Measurements from ENCODE around the gene TANGO2. TPM values are rescaled to one million over a fixed set of nuclear protein-coding genes. Genes with fewer than 3 reads are reported as not detected.

Gene TANGO2
- 10 to 100 TPM; 40.7 to 41.2 TPM for total RNA-seq

- Mint-ChIP-seq H3K27me3 (peaks cover 22% of the 10 kb centered on the region), H3K4me1 (peaks cover 18% of the 10 kb centered on the region), H3K9me3 (no peaks in the 10 kb centered on the region), H3K36me3 (peaks cover 1% of the 10 kb centered on the region), H3K4me3 (peak within 1 kb of the TSS; percentile 92), H3K27ac (peak within 1 kb of the TSS; percentile 95)
- DNase-seq: peak; percentile 99
- ATAC-seq (ENCODE audit: low read depth): peak; percentile 90
- POLR2A ChIA-PET: interaction anchor here (0.5 to 2.4 kb wide), 13 partner anchors 9 to 109 kb away, joined by 3 to 10 read pairs (median 4); partner anchors contain the start of genes RANBP1 and TRMT2A
Observed at GRCh38 chr22:20020533-20021195, at the start of gene TANGO2. Gene TANGO2 (plus strand): TSS chr22:20021110. CDS start chr22:20036799, 15,689 bp downstream.

DNA sequence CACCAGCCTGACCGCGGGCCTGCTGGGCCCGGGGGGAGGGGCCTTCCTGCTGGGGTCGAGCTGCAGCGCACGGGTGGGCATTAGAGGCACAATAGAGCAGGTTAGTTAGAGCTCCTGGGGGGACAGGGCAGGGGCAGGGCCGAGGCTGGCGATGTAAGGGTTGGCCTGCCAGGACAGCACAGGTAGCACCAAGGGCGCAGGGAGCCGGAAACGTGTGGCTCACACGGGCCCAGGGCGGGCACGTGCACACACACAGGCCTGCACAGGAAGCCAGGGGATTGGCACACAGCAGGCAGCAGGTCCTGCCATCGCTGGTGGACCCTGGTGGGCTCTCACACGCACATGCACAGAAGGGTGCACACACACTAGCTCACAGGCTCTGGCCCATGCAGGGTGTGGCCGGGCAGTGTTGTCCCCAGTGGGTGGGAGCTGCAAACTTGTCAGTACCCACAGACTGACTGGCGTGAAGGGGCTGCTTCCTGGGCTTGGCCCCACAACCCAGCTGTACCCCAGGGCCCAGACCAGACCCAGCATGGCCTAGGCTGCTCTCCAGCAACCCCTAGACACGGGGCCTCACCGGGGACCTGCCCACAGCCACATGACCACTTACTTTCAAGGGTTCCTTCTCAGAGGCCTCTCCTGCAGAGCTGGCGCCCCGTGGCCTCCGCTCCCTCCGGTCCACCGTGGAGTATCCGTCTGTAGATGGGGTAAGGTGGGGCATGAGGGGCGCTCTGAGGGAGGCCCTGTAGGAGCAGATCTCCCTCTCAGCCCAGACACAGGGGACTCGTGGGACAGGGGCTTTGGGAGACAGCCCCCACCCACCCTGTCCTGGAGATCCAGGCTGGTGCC, 49.4 kb upstream of the TANGO2 start:
- ATAC-seq (ENCODE audit: low read depth) (no peak), DNase-seq (no peak)
- H3K4me1 Mint-ChIP-seq: peaks cover 7% of the 10 kb centered on the region
- no peak overlapping the region for H3K27ac Mint-ChIP-seq
- H3K9me3 Mint-ChIP-seq: no peaks in the 10 kb centered on the region
- POLR2A ChIA-PET: interaction anchor here (0.6 to 2.9 kb wide), 3 partner anchors 41 to 158 kb away, joined by 3 to 8 read pairs (median 3); no protein-coding TSS in a partner anchor
- H3K4me3 Mint-ChIP-seq: no peak overlapping the region
- H3K27me3 Mint-ChIP-seq: no peaks in the 10 kb centered on the region
- H3K36me3 Mint-ChIP-seq: peaks cover 2% of the 10 kb centered on the region

GRCh38 chr22:19972251-19972650, 48.7 kb upstream of the TANGO2 start:
- ATAC-seq (ENCODE audit: low read depth) (no peak), DNase-seq (no peak)
- POLR2A ChIA-PET: interaction anchor here (2.9 kb wide), 1 partner anchor 41 kb away, joined by 8 read pairs; no protein-coding TSS in a partner anchor
- H3K27ac Mint-ChIP-seq: no peak overlapping the region
- H3K36me3 Mint-ChIP-seq: peaks cover 2% of the 10 kb centered on the region
- peaks cover 7% of the 10 kb centered on the region for H3K4me1 Mint-ChIP-seq
- no peaks in the 10 kb centered on the region for H3K9me3 Mint-ChIP-seq
- no peaks in the 10 kb centered on the region for H3K27me3 Mint-ChIP-seq
- no peak overlapping the region for H3K4me3 Mint-ChIP-seq

DNA sequence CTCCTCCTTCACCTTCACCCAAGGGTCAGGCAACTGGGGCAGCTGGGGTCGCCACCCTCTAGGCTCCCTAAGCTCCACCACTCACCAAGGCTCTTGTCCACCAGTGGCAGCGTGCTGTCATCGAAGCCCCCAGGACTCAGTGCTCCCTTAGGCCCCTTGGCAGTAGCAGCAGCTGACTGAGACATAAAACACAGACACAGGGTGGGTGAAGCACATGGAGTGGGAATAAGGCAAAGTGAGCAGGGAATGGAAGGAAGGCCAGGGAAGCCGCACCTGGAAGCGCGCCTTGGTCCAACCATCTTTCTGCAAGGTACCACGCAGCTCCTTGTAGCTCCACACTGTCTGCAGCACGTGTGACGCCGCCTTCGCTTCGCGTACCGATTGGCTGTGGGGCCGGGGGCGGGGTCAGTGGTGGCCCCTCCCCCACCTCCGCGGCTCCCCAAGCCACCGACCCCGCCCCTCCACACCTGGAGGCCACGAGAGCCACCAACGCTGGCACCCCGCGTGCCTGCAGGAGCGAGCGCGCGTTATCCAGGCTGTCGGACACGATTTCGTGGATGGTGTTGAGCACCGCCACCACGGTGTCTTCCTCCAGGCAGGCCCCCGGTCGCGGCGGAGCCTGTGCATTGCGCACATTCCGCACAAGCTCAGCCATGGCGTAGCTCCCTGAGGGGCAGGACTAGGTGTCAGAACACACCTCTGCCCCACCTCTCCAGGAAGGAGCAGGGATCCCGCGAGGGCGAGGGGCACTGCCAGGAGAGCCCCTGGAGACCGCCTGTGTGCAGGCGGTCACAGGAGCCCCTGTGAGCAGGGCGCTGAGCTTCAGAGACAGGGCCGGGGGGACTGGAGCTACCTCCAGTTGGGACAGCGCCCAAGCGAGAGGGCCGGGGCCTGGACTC, 48.0 kb upstream of the TANGO2 start:
- POLR2A ChIA-PET: interaction anchor here (2.9 kb wide), 1 partner anchor 40 kb away, joined by 8 read pairs; no protein-coding TSS in a partner anchor
- no peak for ATAC-seq (ENCODE audit: low read depth)
- no peak for DNase-seq
- Mint-ChIP-seq H3K27ac (no peak overlapping the region), H3K4me3 (no peak overlapping the region), H3K27me3 (no peaks in the 10 kb centered on the region), H3K9me3 (no peaks in the 10 kb centered on the region), H3K4me1 (peaks cover 7% of the 10 kb centered on the region), H3K36me3 (no peaks in the 10 kb centered on the region)

DNA sequence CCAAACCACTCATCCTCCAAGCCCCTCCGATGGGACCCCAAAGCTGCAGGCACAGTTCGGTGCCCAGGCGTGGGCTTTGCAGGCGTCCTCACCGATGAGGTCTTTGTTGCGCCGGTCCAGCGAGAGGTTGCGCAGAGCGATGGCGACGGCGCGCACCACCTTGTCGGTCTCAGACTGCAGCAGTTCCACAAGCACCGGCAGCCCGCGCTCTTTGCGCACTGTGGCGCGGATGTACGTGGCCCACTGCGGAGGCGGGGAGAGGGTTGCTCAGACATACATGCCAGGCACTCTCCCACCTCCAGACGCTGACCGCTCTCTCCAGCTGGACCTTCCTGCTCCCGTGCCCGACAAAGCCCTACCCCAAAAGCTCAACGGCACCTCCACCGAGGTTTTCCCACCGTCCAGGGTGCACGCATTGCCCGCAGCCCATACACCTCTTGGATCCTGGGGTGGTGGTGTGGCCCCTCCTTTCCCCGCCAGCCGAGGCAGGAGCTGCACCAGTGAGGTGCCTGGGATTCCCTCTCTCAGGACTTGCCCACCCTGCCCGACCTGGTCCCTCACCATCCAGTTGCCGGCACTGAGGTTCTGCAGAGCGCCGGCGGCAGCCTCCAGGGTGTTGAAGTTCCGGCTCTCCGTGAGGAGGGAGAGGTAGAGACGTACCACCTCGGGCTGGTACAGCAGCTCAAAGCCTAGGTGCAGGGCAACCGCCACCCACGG, 47.2 kb upstream of the TANGO2 start:
- Mint-ChIP-seq H3K27me3 (no peaks in the 10 kb centered on the region), H3K4me3 (no peak overlapping the region), H3K27ac (no peak overlapping the region), H3K36me3 (no peaks in the 10 kb centered on the region), H3K9me3 (no peaks in the 10 kb centered on the region), H3K4me1 (peaks cover 7% of the 10 kb centered on the region)
- POLR2A ChIA-PET: interaction anchor here (0.7 kb wide), 1 partner anchor 39 kb away, joined by 3 read pairs; no protein-coding TSS in a partner anchor
- no peak for ATAC-seq (ENCODE audit: low read depth)
- no peak for DNase-seq

DNA sequence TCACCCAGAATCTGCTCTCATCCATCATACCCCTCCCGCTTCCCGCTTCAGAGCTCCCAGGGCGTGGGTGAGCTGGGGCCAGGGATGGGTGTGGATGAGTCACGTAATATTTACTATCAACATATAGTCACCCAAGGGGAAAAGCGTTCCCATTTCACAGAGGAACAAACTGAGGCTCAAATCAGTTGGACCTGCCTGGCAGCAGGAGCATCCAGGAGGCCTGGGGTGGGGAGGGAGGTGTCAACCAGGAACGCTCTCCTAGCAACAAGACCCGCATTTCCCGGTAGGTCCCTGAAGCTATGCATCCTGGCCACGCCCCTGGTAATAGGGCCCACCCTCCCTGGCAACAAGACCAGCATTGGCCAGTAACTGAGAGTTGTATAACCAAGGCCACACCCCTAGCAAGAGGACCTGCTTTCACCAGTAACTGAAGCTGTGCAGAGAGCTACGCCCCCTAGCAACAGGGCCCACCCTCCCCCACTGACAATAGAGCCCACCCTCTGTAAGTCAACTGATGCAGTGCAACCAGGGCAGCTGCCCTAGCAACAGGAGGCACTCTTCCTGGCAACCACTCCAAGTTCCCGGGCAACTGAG, 46.5 kb upstream of the TANGO2 start:
- no peak overlapping the region for H3K4me3 Mint-ChIP-seq
- peaks cover 7% of the 10 kb centered on the region for H3K4me1 Mint-ChIP-seq
- H3K9me3 Mint-ChIP-seq: no peaks in the 10 kb centered on the region
- ATAC-seq (ENCODE audit: low read depth) (peak; percentile 30), DNase-seq (no peak)
- no peaks in the 10 kb centered on the region for H3K27me3 Mint-ChIP-seq
- POLR2A ChIA-PET: interaction anchor here (0.7 kb wide), 1 partner anchor 38 kb away, joined by 3 read pairs; no protein-coding TSS in a partner anchor
- H3K27ac Mint-ChIP-seq: no peak overlapping the region
- H3K36me3 Mint-ChIP-seq: no peaks in the 10 kb centered on the region

- no peak for DNase-seq
- H3K27ac Mint-ChIP-seq: peak overlapping the region; percentile 68
Observed at GRCh38 chr22:19974935-19975706, 45.8 kb upstream of the TANGO2 start.

DNA sequence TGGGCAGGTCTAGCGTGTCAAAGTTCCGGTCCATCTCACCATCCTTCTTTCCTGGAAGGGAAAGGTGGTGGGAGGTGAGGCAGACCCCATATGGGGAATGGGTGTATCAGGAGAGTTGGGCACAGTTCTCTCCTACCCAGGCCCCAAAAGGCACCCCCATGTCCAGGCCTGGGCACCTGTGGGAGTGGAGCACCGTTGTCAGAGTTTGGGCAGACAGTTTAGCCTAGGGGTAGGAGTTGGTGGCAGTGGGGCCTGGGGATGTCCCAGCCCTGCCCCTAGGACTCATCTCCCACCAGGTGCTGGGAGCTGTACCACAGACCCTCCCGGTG, 45.2 kb upstream of the TANGO2 start:
- no peak overlapping the region for H3K27ac Mint-ChIP-seq
- no peaks in the 10 kb centered on the region for H3K27me3 Mint-ChIP-seq

More at GRCh38 chr22:19974935-19975706, 45.8 kb upstream of the TANGO2 start:
- POLR2A ChIA-PET: interaction anchor here (0.7 kb wide), 1 partner anchor 37 kb away, joined by 3 read pairs; no protein-coding TSS in a partner anchor
- no peak overlapping the region for H3K4me3 Mint-ChIP-seq
- peaks cover 7% of the 10 kb centered on the region for H3K4me1 Mint-ChIP-seq
- H3K36me3 Mint-ChIP-seq: no peaks in the 10 kb centered on the region
- H3K27me3 Mint-ChIP-seq: no peaks in the 10 kb centered on the region
- no peak for ATAC-seq (ENCODE audit: low read depth)
- H3K9me3 Mint-ChIP-seq: no peaks in the 10 kb centered on the region

DNA sequence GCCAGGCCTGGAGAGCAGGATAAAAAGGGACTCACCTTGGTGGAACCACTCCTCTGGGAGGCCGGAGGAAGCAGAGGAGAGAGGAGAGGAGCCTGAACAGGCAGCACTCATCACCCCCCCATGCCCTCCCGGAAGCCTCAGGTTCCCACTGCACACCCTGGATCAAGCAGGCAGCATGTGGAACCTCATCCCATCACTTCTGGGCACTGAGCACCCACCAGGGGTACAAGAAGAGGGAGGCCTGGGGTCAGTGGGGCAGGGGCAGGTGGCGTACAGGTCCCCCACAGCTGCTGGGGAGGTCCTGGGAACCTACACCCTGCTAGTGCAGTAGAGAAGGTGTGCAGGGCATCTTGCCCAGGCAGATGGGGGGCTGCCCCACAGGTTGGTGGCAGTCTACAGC, 44.2 kb upstream of the TANGO2 start:
- H3K4me3 Mint-ChIP-seq: no peak overlapping the region
- peaks cover 5% of the 10 kb centered on the region for H3K4me1 Mint-ChIP-seq
- POLR2A ChIA-PET: no interaction called here
- H3K9me3 Mint-ChIP-seq: no peaks in the 10 kb centered on the region
- H3K27me3 Mint-ChIP-seq: no peaks in the 10 kb centered on the region
- DNase-seq (no peak), ATAC-seq (ENCODE audit: low read depth) (no peak)
- H3K27ac Mint-ChIP-seq: no peak overlapping the region
- no peaks in the 10 kb centered on the region for H3K36me3 Mint-ChIP-seq

More for the DNA sequence above, 45.2 kb upstream of the TANGO2 start:
- POLR2A ChIA-PET: no interaction called here
- peaks cover 7% of the 10 kb centered on the region for H3K4me1 Mint-ChIP-seq
- H3K9me3 Mint-ChIP-seq: no peaks in the 10 kb centered on the region
- ATAC-seq (ENCODE audit: low read depth) (no peak), DNase-seq (no peak)
- H3K36me3 Mint-ChIP-seq: no peaks in the 10 kb centered on the region
- H3K4me3 Mint-ChIP-seq: no peak overlapping the region

DNA sequence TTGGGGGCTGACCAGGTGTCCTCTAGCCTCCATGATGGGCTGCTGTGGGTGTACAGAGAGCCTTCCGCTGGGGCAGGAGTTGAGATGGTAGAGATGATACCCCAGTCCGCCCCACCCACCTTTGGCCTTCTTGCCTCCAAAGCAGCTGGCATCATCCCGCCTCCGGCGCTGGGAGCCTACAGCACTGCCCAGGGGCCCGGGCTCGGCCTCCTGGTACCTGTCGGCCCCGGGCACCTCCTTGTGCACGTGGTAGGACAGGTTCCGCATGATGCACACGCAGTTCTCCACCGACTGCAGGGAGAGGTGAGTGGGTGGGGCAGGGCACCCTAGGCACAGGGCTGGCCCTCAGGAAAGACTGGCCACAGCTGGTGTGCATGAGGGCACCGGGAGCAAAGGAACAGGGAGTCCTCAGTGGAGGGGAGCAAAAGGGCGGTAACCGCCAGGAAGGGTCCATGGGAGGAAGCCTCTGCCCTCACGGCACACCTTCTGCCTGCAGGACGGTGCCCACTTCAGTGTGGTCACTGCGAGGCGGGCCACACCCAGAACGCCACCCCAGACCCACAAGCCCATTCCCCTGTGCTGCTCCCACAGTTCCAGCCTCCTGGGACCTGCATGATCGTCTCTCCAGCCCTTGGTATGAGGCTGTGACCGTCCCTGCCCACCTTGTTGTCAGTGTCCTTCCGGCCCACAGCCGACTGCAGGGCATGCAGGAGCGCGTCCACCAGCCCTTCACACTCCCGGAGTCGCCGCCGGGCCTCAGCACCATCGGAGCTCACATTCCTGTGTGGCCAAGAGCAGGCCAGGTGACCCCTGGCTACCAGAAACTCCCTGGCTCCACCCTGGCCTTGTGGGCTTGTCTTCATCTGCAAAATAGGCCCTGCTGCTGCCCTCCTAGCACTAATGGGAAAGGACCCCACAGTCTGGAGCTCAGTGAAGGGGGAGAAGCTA, 43.3 kb upstream of the TANGO2 start:
- Mint-ChIP-seq H3K4me3 (no peak overlapping the region), H3K27me3 (no peaks in the 10 kb centered on the region), H3K27ac (no peak overlapping the region), H3K9me3 (no peaks in the 10 kb centered on the region), H3K4me1 (peaks cover 5% of the 10 kb centered on the region), H3K36me3 (no peaks in the 10 kb centered on the region)
- ATAC-seq (ENCODE audit: low read depth): no peak
- POLR2A ChIA-PET: interaction anchor here (0.7 kb wide), 1 partner anchor 1826 kb away, joined by 3 read pairs; no protein-coding TSS in a partner anchor
- no peak for DNase-seq

GRCh38 chr22:19978748-19979147, 42.2 kb upstream of the TANGO2 start:
- Mint-ChIP-seq H3K9me3 (no peaks in the 10 kb centered on the region), H3K4me1 (peaks cover 5% of the 10 kb centered on the region), H3K27ac (no peak overlapping the region), H3K27me3 (no peaks in the 10 kb centered on the region), H3K4me3 (no peak overlapping the region), H3K36me3 (no peaks in the 10 kb centered on the region)
- ATAC-seq (ENCODE audit: low read depth) (no peak), DNase-seq (no peak)
- POLR2A ChIA-PET: no interaction called here

All from activated naive CD8-positive, alpha-beta T cell treated with anti-CD3 and anti-CD28 coated beads, Interleukin-2, amount 10 ng/mL, durations not matched to agents 7 days and 5 days (primary cell).